ENCODE data around the gene TRIM73.
"Not testable (repeated sequence)": the region's sequence is repeated elsewhere in the genome, so short reads cannot be mapped to it uniquely, and the experiment has no call there.

TRIM73 gene

GRCh38 chr7:75415428-75415817 is 20.0 kb downstream of the TRIM73 start:
- H3K27ac ChIP-seq = not testable (repeated sequence)

GRCh38 chr7:75415829-75416373 is 20.5 kb downstream of the TRIM73 start:
- not testable (repeated sequence) for H3K27ac ChIP-seq

GRCh38 chr7:75416787-75417186 is 21.4 kb downstream of the TRIM73 start:
- not testable (repeated sequence) for H3K27ac ChIP-seq

- TF ChIP-seq CTCF (IDR thresholded peaks at IDR 0.05) = peak; percentile 61
- H3K27ac ChIP-seq = not testable (repeated sequence)
These were observed 22.9 kb downstream of the TRIM73 start for GRCh38 chr7:75418292-75418858.

- not testable (repeated sequence) for H3K27ac ChIP-seq
These were observed 23.8 kb downstream of the TRIM73 start for GRCh38 chr7:75419210-75419609.

- H3K27ac ChIP-seq = not testable (repeated sequence)
These were observed 24.3 kb downstream of the TRIM73 start for GRCh38 chr7:75419693-75420092.

- H3K27ac ChIP-seq = not testable (repeated sequence)
These were observed 24.7 kb downstream of the TRIM73 start for GRCh38 chr7:75420152-75420551.

GRCh38 chr7:75421798-75422710 is 26.6 kb downstream of the TRIM73 start:
- H3K27ac ChIP-seq = not testable (repeated sequence)

GRCh38 chr7:75423481-75423880 is 28.1 kb downstream of the TRIM73 start:
- H3K27ac ChIP-seq = not testable (repeated sequence)

GRCh38 chr7:75439000-75439399 is 43.6 kb downstream of the TRIM73 start:
- not testable (repeated sequence) for H3K27ac ChIP-seq

GRCh38 chr7:75442101-75442464 is 46.7 kb downstream of the TRIM73 start:
- H3K27ac ChIP-seq = peak overlapping the region; percentile 56

GRCh38 chr7:75442465-75443111 is 47.2 kb downstream of the TRIM73 start:
- H3K27ac ChIP-seq = peak overlapping the region; percentile 56

GRCh38 chr7:75449946-75450345 is 54.5 kb downstream of the TRIM73 start:
- not testable (repeated sequence) for H3K27ac ChIP-seq

GRCh38 chr7:75452494-75452955 is 57.1 kb downstream of the TRIM73 start:
- TF ChIP-seq CTCF (IDR thresholded peaks at IDR 0.05) = peak; percentile 57
- not testable (repeated sequence) for H3K27ac ChIP-seq

Data from 22Rv1 (cell line).